T47D (cell line): ENCODE results near the gene NR6A1.

Source experiments
- DNase-seq, 2 experiments: peaks; one replicate each; pipeline versions ENCODE4 v3.0.0 to v3.0.0-alpha.2; 2011 to 2012; ENCODE audit warnings: low read depth in 1 of 2, low spot score in 1 of 2
- JUND ChIP-seq: IDR thresholded peaks from 2 replicates; pipeline ENCODE4 v1.6.1; 2012; ENCODE audit warnings: low read depth
- in situ Hi-C: cut with HindIII; loops from 2 replicates; pipeline ENCODE4 v1.10.0; 2016; ENCODE audit warnings: low sequenced_read_pairs, low pct_unique_long_range_greater_than_20kb

NR6A1 gene

GRCh38 chr9:124673063-124673462 is 98.0 kb downstream of the NR6A1 start:
- DNase-seq: no peak
- TF ChIP-seq JUND: no peak
- in situ Hi-C loops: no loop called here

- no peak for TF ChIP-seq JUND
- in situ Hi-C loops: no loop called here
- DNase-seq: no peak
Observed at GRCh38 chr9:124671861-124672260, 99.2 kb downstream of the NR6A1 start.

- no peak for TF ChIP-seq JUND
- in situ Hi-C loops: no loop called here
Observed at GRCh38 chr9:124666642-124667041, 104.5 kb downstream of the NR6A1 start.

GRCh38 chr9:124665391-124666058 is 105.6 kb downstream of the NR6A1 start:
- DNase-seq: no peak
- in situ Hi-C loops: no loop called here
- no peak for TF ChIP-seq JUND

More at GRCh38 chr9:124666642-124667041, 104.5 kb downstream of the NR6A1 start:
- DNase-seq: no peak

- TF ChIP-seq JUND: no peak
- DNase-seq: no peak
- in situ Hi-C loops: no loop called here
Observed at GRCh38 chr9:124664143-124664542, 107.0 kb downstream of the NR6A1 start.

- DNase-seq: no peak
- in situ Hi-C loops: no loop called here
Observed at GRCh38 chr9:124663046-124663961, 107.8 kb downstream of the NR6A1 start.

GRCh38 chr9:124662561-124662960 is 108.5 kb downstream of the NR6A1 start:
- in situ Hi-C loops: no loop called here
- DNase-seq: no peak

More at GRCh38 chr9:124663046-124663961, 107.8 kb downstream of the NR6A1 start:
- no peak for TF ChIP-seq JUND

GRCh38 chr9:124661271-124661670 is 109.8 kb downstream of the NR6A1 start:
- in situ Hi-C loops: no loop called here
- no peak for DNase-seq
- no peak for TF ChIP-seq JUND

More at GRCh38 chr9:124662561-124662960, 108.5 kb downstream of the NR6A1 start:
- no peak for TF ChIP-seq JUND

- TF ChIP-seq JUND: no peak
- in situ Hi-C loops: no loop called here
- no peak for DNase-seq
Observed at GRCh38 chr9:124660341-124660801, 110.7 kb downstream of the NR6A1 start.

GRCh38 chr9:124659099-124659659 is 111.9 kb downstream of the NR6A1 start:
- DNase-seq: peak; percentile 24 to 79
- in situ Hi-C loops: no loop called here

GRCh38 chr9:124658165-124659017 is 112.7 kb downstream of the NR6A1 start:
- in situ Hi-C loops: no loop called here
- DNase-seq: peak; percentile 84 to 98
- no peak for TF ChIP-seq JUND

More at GRCh38 chr9:124659099-124659659, 111.9 kb downstream of the NR6A1 start:
- no peak for TF ChIP-seq JUND

- no peak for TF ChIP-seq JUND
- DNase-seq: no peak
- in situ Hi-C loops: no loop called here
Observed at GRCh38 chr9:124657516-124657915, 113.6 kb downstream of the NR6A1 start.
